RWPE1 (cell line): ENCODE measurements around the gene DDX10.

Experiments
- CTCF ChIA-PET: fragments of 350-600 bp; sonication (Branson Sonifier 250); formaldehyde crosslinking; extraction: SDS; loops from one replicate; lab custom pipeline; 2021; lab: Yijun Ruan, JAX
- POLR2A ChIA-PET: fragments of 400-600 bp; formaldehyde crosslinking; extraction: SDS; loops from one replicate; lab custom pipeline; 2020; ENCODE audit warnings: antibody characterized with exemption; ENCODE audit not compliant: low non-redundant PET; lab: Yijun Ruan, JAX
- DNase-seq: peaks from one replicate; pipeline ENCODE4 v3.0.0; 2012; ENCODE audit warnings: low spot score
- H3K27ac ChIP-seq: fragments of 450-650 bp; 2 replicates; pipeline ENCODE4 v1.5.1; 2017
- CTCF ChIP-seq: fragments of 450-650 bp; conservative IDR thresholded peaks from 2 replicates; pipeline ENCODE4 v1.5.1; 2017; ENCODE audit warnings: low read depth, mild to moderate bottlenecking

The DDX10 gene

GRCh38 chr11:108923413-108923812, 258.5 kb downstream of the DDX10 start:
- CTCF ChIA-PET = no interaction called here
- TF ChIP-seq CTCF = no peak
- no peak for DNase-seq
- POLR2A ChIA-PET = no interaction called here
- H3K27ac ChIP-seq = no peak overlapping the region

- TF ChIP-seq CTCF = no peak
- ChIA-PET CTCF (no interaction called here), POLR2A (no interaction called here)
- DNase-seq = no peak
- H3K27ac ChIP-seq = no peak overlapping the region
These were observed 261.4 kb downstream of the DDX10 start for GRCh38 chr11:108926171-108926840.

GRCh38 chr11:108926841-108927577, 262.1 kb downstream of the DDX10 start:
- no peak for DNase-seq
- ChIA-PET CTCF (no interaction called here), POLR2A (no interaction called here)
- H3K27ac ChIP-seq = no peak overlapping the region
- no peak for TF ChIP-seq CTCF

- no peak for TF ChIP-seq CTCF
- POLR2A ChIA-PET = no interaction called here
- CTCF ChIA-PET = no interaction called here
- no peak overlapping the region for H3K27ac ChIP-seq
- DNase-seq = no peak
These were observed 263.1 kb downstream of the DDX10 start for GRCh38 chr11:108927791-108928545.

GRCh38 chr11:108929241-108929640, 264.4 kb downstream of the DDX10 start:
- ChIA-PET CTCF (no interaction called here), POLR2A (no interaction called here)
- peak; percentile 78 for DNase-seq
- no peak overlapping the region for H3K27ac ChIP-seq
- no peak for TF ChIP-seq CTCF

GRCh38 chr11:108931168-108931567, 266.3 kb downstream of the DDX10 start:
- POLR2A ChIA-PET = no interaction called here
- no peak for TF ChIP-seq CTCF
- no peak overlapping the region for H3K27ac ChIP-seq
- DNase-seq = no peak
- CTCF ChIA-PET = interaction anchor here (0.6 kb wide), 1 partner anchor 172 kb away, joined by 3 read pairs; no protein-coding TSS in a partner anchor
